T-helper 2 cell treated with Interferon-gamma antibody and Interleukin-4, amounts not matched to agents 5 μg/mL and 100 μg/mL, for 36 hours (primary cell): Measurements from ENCODE around the gene CDH13.

ENCODE experiments used
- DNase-seq: peaks from one replicate; pipeline ENCODE4 v3.0.0; 2021; ENCODE audit warnings: low spot score
- H3K27ac Mint-ChIP-seq: one replicate; pipeline ENCODE4 v1.8.0; 2021; ENCODE audit warnings: mild to moderate bottlenecking, mixed read lengths
- H3K27me3 Mint-ChIP-seq: one replicate; pipeline ENCODE4 v1.8.0; 2021; ENCODE audit warnings: low read depth, mixed read lengths
- H3K36me3 Mint-ChIP-seq: one replicate; pipeline ENCODE4 v1.8.0; 2021; ENCODE audit warnings: low read depth, mixed read lengths
- H3K4me1 Mint-ChIP-seq: one replicate; pipeline ENCODE4 v1.8.0; 2021; ENCODE audit warnings: low read depth, mixed read lengths
- H3K4me3 Mint-ChIP-seq: one replicate; pipeline ENCODE4 v1.8.0; 2022; ENCODE audit warnings: mild to moderate bottlenecking, moderate library complexity, mixed read lengths
- H3K9me3 Mint-ChIP-seq: one replicate; pipeline ENCODE4 v1.8.0; 2021; ENCODE audit warnings: mixed read lengths

The CDH13 gene

DNA sequence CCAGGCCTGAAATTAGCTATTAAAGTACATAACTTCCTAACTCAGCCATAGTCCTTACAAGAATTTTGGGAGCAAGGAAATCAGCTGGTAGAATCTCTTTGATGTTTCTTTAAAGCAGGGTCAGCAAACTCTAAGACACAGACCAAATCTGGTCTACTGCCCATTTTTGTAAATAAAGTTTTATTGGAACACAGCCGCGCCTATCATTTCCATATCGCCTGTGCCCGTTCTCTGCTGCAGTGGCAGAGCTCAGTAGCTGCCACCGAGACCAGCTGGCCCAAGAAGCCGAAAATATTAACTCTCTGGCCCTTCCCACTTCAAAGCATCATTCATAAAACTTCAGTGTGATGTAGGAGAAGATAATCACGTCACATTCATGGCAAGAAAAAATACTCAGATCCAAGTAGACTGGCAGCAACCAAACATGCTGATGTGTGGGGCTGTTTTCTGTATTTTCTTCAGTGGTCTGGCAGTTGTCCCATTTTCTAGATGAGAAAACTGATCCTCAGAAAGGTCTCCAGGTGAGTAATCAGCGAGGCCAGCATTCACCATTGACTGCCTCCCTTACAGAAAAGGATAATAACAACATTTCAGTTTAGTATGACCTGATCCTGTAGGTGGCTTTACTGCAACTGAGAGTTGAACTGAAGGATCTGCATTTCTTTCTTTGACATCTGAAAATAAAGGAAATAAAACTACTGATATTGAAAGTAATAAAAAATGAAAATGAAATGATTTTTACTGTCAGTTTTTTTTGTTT is 1163.1 kb downstream of the CDH13 start:
- Mint-ChIP-seq H3K27me3 (peaks cover 6% of the 10 kb centered on the region), H3K9me3 (no peaks in the 10 kb centered on the region), H3K27ac (no peak overlapping the region), H3K4me3 (no peak overlapping the region), H3K36me3 (no peaks in the 10 kb centered on the region), H3K4me1 (peaks cover 6% of the 10 kb centered on the region)
- no peak for DNase-seq

DNA sequence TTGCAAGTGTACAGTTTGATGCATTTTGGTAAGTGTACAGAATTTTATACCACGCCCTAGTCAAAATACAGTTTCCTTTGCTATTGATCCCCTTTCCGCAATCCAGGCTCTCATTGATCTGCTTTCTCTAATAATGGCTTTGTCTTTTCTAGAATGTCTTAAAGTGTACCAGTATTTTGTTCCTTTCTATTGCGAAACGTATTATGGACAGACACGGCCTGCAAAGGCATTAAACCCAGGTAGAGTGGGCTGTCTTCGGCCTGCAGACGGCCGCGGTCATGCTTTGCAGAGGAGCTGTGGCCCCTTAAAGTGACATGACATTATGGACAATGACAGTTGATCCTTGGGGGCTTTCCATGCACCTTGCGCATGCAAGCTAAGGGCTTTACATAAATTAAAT is 1165.1 kb downstream of the CDH13 start:
- H3K4me1 Mint-ChIP-seq: peaks cover 6% of the 10 kb centered on the region
- DNase-seq: no peak
- H3K27ac Mint-ChIP-seq: no peak overlapping the region
- H3K9me3 Mint-ChIP-seq: no peaks in the 10 kb centered on the region
- H3K27me3 Mint-ChIP-seq: peaks cover 6% of the 10 kb centered on the region
- no peaks in the 10 kb centered on the region for H3K36me3 Mint-ChIP-seq
- no peak overlapping the region for H3K4me3 Mint-ChIP-seq

DNA sequence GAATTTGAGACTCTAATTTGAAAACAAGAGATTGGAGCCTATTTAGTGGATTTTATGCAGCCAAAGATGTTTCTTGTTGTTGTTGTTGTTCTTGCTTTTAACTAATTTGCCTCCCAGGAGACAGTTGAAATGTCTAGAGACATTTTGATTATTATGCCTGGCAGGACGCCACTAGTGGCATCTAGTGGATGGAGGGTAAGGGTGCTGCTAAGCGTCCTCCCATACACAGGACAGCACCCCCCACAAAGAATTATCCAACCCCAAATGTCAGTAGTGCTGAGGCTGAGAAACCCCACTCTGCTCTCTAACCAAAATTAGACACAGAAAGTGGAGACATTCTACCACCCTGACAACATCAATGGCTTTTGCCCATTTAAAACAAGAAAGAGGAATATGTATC is 1165.6 kb downstream of the CDH13 start:
- H3K4me1 Mint-ChIP-seq: peaks cover 6% of the 10 kb centered on the region
- no peaks in the 10 kb centered on the region for H3K9me3 Mint-ChIP-seq
- no peaks in the 10 kb centered on the region for H3K36me3 Mint-ChIP-seq
- H3K27me3 Mint-ChIP-seq: peaks cover 6% of the 10 kb centered on the region
- H3K4me3 Mint-ChIP-seq: no peak overlapping the region
- H3K27ac Mint-ChIP-seq: no peak overlapping the region
- DNase-seq: no peak

DNA sequence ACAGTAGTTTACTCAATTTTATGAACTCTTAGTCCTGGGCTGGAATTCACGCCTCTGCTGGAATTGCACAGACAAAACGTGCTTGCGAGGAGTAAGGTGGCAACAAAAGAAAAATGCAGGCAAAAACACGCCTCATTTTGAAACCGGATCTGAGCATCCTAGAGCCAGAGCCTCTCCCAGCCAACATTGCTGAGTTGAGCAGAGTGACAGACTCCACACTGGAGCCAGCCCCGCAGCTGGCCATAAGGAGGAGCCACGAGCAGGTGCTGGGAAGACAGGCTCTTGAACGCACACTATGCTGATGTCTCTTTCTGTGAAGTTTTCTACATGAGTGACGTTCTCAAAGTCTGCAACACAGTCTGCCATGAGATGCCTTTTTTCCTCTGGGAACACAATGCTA is 1166.4 kb downstream of the CDH13 start:
- no peak for DNase-seq
- Mint-ChIP-seq H3K36me3 (no peaks in the 10 kb centered on the region), H3K27me3 (peaks cover 4% of the 10 kb centered on the region), H3K4me1 (peaks cover 6% of the 10 kb centered on the region), H3K9me3 (no peaks in the 10 kb centered on the region), H3K27ac (no peak overlapping the region), H3K4me3 (no peak overlapping the region)

DNA sequence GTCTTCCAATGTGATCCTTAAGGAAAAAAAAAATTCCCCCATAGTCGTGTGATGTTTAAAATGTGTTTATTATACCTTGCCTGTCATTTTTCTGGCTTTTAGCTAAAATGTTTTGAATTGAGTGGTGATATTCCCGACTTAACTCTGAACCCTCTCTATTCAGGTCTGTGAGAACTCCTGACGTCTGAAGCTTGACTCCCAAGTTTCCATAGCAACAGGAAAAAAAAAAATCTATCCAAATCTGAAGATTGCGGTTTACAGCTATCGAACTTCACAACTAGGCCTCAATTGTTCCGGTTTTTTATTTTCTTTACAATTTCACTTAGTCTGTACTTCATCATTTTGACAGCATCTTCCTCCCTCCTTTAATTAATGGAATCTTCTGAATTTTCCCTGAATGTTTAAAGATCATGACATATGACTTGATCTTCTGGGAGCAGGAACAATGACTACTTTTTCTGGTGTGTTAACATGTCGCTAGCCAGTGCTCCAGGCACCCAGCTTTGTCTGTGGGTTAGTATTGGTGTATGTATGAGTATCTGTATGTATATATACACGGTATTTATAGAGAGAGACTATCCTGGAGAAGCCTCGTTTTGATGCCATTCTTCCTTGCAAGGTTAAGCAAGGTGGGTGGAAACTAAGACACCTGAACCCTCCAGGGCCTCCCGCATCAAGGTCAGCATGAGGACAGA is 1168.2 kb downstream of the CDH13 start:
- no peak overlapping the region for H3K27ac Mint-ChIP-seq
- H3K27me3 Mint-ChIP-seq: peaks cover 10% of the 10 kb centered on the region
- no peak for DNase-seq

DNA sequence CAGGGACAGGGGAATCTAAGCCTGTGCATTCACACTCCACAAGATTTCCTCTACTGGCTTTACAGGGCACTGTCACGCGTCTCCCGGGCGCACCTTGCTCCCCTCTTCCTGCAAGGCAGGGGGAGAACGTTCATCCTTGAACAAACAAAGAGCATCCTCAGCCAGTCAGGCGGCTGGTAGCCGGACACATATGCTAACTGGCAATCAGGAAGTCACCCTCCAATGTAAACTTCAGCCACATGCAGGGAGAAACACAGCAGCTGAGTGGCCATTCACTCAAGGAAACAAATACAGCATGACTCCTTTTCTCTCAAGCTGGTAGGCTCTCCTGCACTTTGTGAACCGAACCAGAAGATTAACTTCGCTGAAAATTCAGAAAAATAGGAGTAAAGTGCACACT is 1170.2 kb downstream of the CDH13 start:
- peaks cover 6% of the 10 kb centered on the region for H3K4me1 Mint-ChIP-seq

More for the DNA sequence above, 1168.2 kb downstream of the CDH13 start:
- H3K4me3 Mint-ChIP-seq: no peak overlapping the region
- no peaks in the 10 kb centered on the region for H3K36me3 Mint-ChIP-seq
- no peaks in the 10 kb centered on the region for H3K9me3 Mint-ChIP-seq
- H3K4me1 Mint-ChIP-seq: peaks cover 6% of the 10 kb centered on the region

DNA sequence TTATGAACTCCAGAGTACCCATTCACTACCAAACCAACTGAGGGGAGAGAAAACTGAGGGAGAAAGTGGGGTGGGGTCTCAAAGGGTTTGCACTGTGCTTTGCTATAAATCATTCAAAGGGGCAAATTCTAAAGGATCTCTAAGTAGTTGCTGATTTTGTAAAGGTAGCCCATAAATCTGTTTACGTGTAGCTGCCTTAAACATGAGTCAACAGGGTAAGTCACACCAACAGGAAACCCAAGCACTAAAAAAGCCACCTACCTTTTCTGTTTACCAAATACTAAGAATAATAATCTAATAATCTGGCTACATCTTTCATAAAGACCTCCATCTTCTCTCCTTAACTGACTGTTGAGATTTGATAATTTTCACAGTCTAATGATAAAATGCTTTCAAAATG is 1172.6 kb downstream of the CDH13 start:
- Mint-ChIP-seq H3K27ac (no peak overlapping the region), H3K4me3 (no peak overlapping the region)

More for the DNA sequence above, 1170.2 kb downstream of the CDH13 start:
- DNase-seq: no peak
- Mint-ChIP-seq H3K4me3 (no peak overlapping the region), H3K36me3 (no peaks in the 10 kb centered on the region), H3K9me3 (no peaks in the 10 kb centered on the region), H3K27me3 (peaks cover 23% of the 10 kb centered on the region), H3K27ac (no peak overlapping the region)

DNA sequence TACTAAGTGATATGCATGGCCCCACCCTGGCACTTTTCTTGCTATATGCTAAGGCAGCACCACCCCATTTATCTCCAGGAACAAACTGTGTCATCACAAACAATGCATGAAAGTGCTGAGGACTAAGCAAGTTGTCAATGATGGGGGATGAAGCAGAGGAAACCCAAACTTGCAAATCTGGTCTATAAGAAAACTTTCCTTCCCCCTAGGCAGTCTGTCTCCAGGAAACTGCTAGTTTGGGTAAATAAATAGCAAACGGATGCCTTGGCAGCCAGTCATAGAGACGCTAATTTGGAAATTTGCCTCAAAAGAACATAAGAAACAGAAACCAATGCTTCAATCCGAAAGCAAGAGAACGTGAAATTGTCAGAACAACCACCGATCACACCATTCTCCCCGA is 1175.4 kb downstream of the CDH13 start:
- peaks cover 6% of the 10 kb centered on the region for H3K4me1 Mint-ChIP-seq

More for the DNA sequence above, 1172.6 kb downstream of the CDH13 start:
- no peaks in the 10 kb centered on the region for H3K36me3 Mint-ChIP-seq
- peaks cover 25% of the 10 kb centered on the region for H3K27me3 Mint-ChIP-seq
- no peaks in the 10 kb centered on the region for H3K9me3 Mint-ChIP-seq
- no peaks in the 10 kb centered on the region for H3K4me1 Mint-ChIP-seq
- DNase-seq: no peak

DNA sequence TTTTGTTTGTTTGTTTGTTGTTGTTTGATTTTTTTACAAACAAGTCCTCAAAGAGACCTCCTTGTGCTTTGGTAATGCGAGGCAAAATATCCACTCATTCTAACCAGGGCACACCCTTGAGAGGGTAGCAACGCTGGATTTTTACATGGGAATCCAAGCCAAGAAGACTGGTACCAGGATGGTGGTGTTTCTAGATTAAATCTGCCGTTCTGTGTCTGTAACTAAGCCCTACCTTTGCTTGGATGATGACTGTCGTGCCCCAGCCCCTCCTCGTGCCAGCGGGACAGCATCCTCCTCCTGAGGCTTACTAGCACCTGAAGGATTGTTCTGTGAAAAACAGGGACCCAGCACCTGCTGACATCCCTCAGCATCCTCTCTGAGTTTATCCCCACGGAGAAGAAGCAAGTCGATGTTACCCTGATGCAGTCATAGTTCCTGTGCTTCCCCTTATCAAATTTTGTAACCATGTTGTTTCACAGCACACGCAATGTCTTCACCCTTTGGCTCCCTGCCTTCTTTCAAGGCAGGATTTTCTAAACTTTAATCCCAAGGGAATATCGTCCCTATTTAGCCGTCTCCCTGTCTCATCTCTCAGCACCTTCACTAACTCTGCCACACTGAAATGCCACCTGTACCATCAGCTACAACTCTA is 1175.9 kb downstream of the CDH13 start:
- Mint-ChIP-seq H3K9me3 (no peaks in the 10 kb centered on the region), H3K27ac (no peak overlapping the region), H3K36me3 (peaks cover 3% of the 10 kb centered on the region), H3K27me3 (peaks cover 25% of the 10 kb centered on the region), H3K4me3 (no peak overlapping the region), H3K4me1 (peaks cover 8% of the 10 kb centered on the region)
- DNase-seq: no peak

More for the DNA sequence above, 1175.4 kb downstream of the CDH13 start:
- Mint-ChIP-seq H3K9me3 (no peaks in the 10 kb centered on the region), H3K27me3 (peaks cover 25% of the 10 kb centered on the region), H3K27ac (no peak overlapping the region), H3K36me3 (peaks cover 2% of the 10 kb centered on the region), H3K4me3 (no peak overlapping the region)
- no peak for DNase-seq

DNA sequence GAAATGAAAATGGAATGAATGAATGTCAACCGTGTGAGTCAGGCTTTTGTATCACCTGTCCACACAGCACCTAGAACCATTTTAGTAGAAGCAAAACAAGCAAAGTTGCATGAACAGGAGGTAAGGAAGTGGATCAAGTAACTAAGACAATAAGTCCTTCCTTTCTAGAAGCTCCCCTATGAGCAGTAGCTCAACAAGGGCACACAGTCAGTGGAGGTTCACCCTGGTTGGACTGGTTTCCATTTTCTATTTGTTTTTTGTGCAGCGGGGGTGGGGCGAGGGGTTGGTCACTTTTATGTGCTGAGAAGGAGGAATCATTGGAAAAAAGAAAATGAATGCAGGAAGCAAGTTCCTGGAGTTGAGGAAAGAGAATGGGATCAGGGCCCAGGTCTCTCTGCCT is 1177.0 kb downstream of the CDH13 start:
- H3K27me3 Mint-ChIP-seq: peaks cover 21% of the 10 kb centered on the region
- no peak overlapping the region for H3K4me3 Mint-ChIP-seq
- no peak overlapping the region for H3K27ac Mint-ChIP-seq
- no peaks in the 10 kb centered on the region for H3K9me3 Mint-ChIP-seq
- H3K36me3 Mint-ChIP-seq: peaks cover 8% of the 10 kb centered on the region
- peaks cover 14% of the 10 kb centered on the region for H3K4me1 Mint-ChIP-seq
- DNase-seq: no peak

DNA sequence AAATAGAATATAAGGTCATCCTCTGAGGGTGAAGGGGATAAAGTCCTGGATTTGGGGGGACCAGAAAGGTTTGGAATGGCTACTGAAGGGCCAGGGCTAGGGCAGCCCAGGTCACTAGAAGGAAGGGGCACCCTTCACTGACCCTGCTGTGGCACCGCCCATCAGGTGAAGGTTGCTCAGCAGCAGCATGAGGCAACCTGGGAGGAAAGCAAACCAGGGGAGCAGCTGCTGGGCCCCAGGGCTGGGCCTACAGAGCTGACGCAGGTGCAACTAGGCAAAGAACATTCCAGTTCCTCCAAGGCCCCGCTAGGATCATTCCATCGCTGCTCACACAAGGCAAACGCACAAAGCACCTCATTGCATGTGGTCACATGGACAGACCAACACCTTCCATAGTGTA is 1177.6 kb downstream of the CDH13 start:
- Mint-ChIP-seq H3K4me1 (peaks cover 18% of the 10 kb centered on the region), H3K27ac (no peak overlapping the region), H3K27me3 (peaks cover 21% of the 10 kb centered on the region), H3K36me3 (peaks cover 12% of the 10 kb centered on the region), H3K9me3 (no peaks in the 10 kb centered on the region), H3K4me3 (no peak overlapping the region)
- DNase-seq: no peak

DNA sequence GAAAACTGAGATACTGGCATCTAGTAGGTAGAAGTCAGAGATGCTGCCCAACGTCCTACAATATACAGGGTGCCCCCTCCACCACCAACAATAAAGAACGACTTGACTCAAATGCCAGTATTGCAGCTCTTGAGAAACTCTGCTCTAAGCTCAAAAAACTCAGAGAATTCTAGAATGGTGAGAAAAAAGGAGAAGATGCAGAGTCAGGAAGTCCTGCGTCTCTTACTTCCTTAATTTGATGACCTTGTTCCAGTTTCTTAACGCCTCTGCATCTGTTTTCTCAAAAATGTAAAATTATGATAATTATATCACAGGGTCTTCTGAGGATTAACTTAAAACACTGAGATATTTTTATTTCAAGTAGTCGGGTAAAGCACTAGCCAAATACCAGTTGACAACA is 1179.3 kb downstream of the CDH13 start:
- H3K36me3 Mint-ChIP-seq: peaks cover 26% of the 10 kb centered on the region
- H3K9me3 Mint-ChIP-seq: no peaks in the 10 kb centered on the region
- H3K4me1 Mint-ChIP-seq: peaks cover 25% of the 10 kb centered on the region
- peaks cover 9% of the 10 kb centered on the region for H3K27me3 Mint-ChIP-seq
- DNase-seq: no peak
- no peak overlapping the region for H3K27ac Mint-ChIP-seq
- H3K4me3 Mint-ChIP-seq: no peak overlapping the region

DNA sequence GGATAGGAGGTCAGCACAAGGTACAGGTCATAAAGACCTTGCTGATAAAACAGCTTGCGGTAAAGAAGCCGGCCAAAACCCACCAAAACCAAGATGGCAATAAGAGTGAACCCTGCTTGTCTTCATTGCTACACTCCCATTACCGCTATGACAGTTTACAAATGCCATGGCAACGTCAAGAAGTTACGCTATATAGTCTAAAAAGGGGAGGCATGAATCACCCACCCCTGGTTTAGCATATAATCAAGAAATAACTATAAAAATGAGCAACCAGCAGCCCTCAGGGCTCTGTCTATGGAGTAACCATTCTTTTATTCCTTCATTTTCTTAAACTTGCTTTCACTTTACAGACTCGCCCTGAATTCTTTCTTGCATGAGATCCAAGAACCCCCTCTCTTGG is 1180.0 kb downstream of the CDH13 start:
- no peak for DNase-seq
- H3K9me3 Mint-ChIP-seq: no peaks in the 10 kb centered on the region
- peak overlapping the region; percentile 29 for H3K4me3 Mint-ChIP-seq
- H3K27ac Mint-ChIP-seq: peak overlapping the region; percentile 17
- H3K27me3 Mint-ChIP-seq: peaks cover 5% of the 10 kb centered on the region
- H3K4me1 Mint-ChIP-seq: peaks cover 29% of the 10 kb centered on the region
- H3K36me3 Mint-ChIP-seq: peaks cover 32% of the 10 kb centered on the region

DNA sequence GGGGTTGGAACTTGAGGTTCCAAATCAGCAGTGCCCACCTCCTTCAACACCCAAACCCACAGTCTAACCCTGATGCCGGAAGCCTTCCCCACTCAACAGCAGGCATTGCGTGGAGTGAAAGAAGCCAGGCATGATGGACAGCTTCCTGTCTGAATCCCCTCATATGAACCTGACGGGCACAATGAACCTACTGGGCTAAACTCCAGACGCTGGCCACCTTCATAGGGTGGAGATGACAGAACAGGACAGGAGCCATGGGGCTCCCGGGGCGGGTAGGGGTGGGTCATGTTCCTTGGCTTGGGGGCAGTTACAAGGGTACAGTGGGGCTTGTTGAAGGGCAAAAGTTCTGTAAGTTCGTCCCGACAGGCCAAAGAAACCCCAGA is 1180.5 kb downstream of the CDH13 start:
- DNase-seq: no peak
- peaks cover 29% of the 10 kb centered on the region for H3K4me1 Mint-ChIP-seq
- H3K27me3 Mint-ChIP-seq: peaks cover 5% of the 10 kb centered on the region
- peaks cover 32% of the 10 kb centered on the region for H3K36me3 Mint-ChIP-seq
- H3K4me3 Mint-ChIP-seq: peak overlapping the region; percentile 92
- peak overlapping the region; percentile 89 for H3K27ac Mint-ChIP-seq
- H3K9me3 Mint-ChIP-seq: no peaks in the 10 kb centered on the region
